ENCODE data around the gene NPSR1. TPM values are rescaled to one million over a fixed set of nuclear protein-coding genes. Genes with fewer than 3 reads are reported as not detected.

Gene NPSR1
- total RNA-seq, 4 donors from 2014 or later: not detected

GRCh38 chr7:34748728-34749089, 90.7 kb downstream of the NPSR1 start:
- TF ChIP-seq POLR2A (IDR thresholded peaks at IDR 0.05) (no peak), CTCF (IDR thresholded peaks at IDR 0.05 in 4 of 5, conservative IDR thresholded peaks at IDR 0.05 in 1 of 5) (no peak)
- no peak for ATAC-seq
- H3K4me3 ChIP-seq: no peak overlapping the region
- no peaks in the 10 kb centered on the region for H3K27me3 ChIP-seq
- peak overlapping the region in 2 of 4 donors; percentile 3 to 37 for H3K27ac ChIP-seq
- in situ Hi-C loops (cut with MboI; ENCODE audit: low sequenced_read_pairs in 4 of 4) (no loop called here), intact Hi-C loops (cut with DNase I; ENCODE audit: low total_unique reads) (no loop called here)
- H3K9me3 ChIP-seq: no peaks in the 10 kb centered on the region
- H3K36me3 ChIP-seq: no peaks in the 10 kb centered on the region
- DNase-seq: no peak
- H3K4me1 ChIP-seq: no peaks in the 10 kb centered on the region

GRCh38 chr7:34749446-34749845, 91.4 kb downstream of the NPSR1 start:
- Histone ChIP-seq H3K27ac (no peak overlapping the region), H3K4me1 (no peaks in the 10 kb centered on the region), H3K9me3 (no peaks in the 10 kb centered on the region), H3K36me3 (no peaks in the 10 kb centered on the region), H3K4me3 (no peak overlapping the region), H3K27me3 (no peaks in the 10 kb centered on the region)
- ATAC-seq (no peak), DNase-seq (no peak)
- in situ Hi-C loops (cut with MboI; ENCODE audit: low sequenced_read_pairs in 4 of 4): no loop called here
- TF ChIP-seq CTCF (IDR thresholded peaks at IDR 0.05 in 4 of 5, conservative IDR thresholded peaks at IDR 0.05 in 1 of 5) (no peak), POLR2A (IDR thresholded peaks at IDR 0.05) (no peak)
- intact Hi-C loops (cut with DNase I; ENCODE audit: low total_unique reads): no loop called here

GRCh38 chr7:34750209-34750608, 92.2 kb downstream of the NPSR1 start:
- intact Hi-C loops (cut with DNase I; ENCODE audit: low total_unique reads) (no loop called here), in situ Hi-C loops (cut with MboI; ENCODE audit: low sequenced_read_pairs in 4 of 4) (no loop called here)
- no peaks in the 10 kb centered on the region for H3K27me3 ChIP-seq
- no peaks in the 10 kb centered on the region for H3K9me3 ChIP-seq
- H3K4me3 ChIP-seq: no peak overlapping the region
- H3K36me3 ChIP-seq: no peaks in the 10 kb centered on the region
- ATAC-seq (no peak), DNase-seq (no peak)
- H3K4me1 ChIP-seq: no peaks in the 10 kb centered on the region
- TF ChIP-seq POLR2A (IDR thresholded peaks at IDR 0.05): no peak
- no peak for TF ChIP-seq CTCF (IDR thresholded peaks at IDR 0.05 in 4 of 5, conservative IDR thresholded peaks at IDR 0.05 in 1 of 5)
- no peak overlapping the region for H3K27ac ChIP-seq

GRCh38 chr7:34750636-34751035, 92.6 kb downstream of the NPSR1 start:
- Histone ChIP-seq H3K27ac (no peak overlapping the region), H3K4me1 (no peaks in the 10 kb centered on the region), H3K4me3 (no peak overlapping the region), H3K36me3 (no peaks in the 10 kb centered on the region), H3K27me3 (no peaks in the 10 kb centered on the region), H3K9me3 (no peaks in the 10 kb centered on the region)
- no peak for ATAC-seq
- DNase-seq: no peak
- intact Hi-C loops (cut with DNase I; ENCODE audit: low total_unique reads): no loop called here
- in situ Hi-C loops (cut with MboI; ENCODE audit: low sequenced_read_pairs in 4 of 4): no loop called here
- TF ChIP-seq POLR2A (IDR thresholded peaks at IDR 0.05): no peak
- no peak for TF ChIP-seq CTCF (IDR thresholded peaks at IDR 0.05 in 4 of 5, conservative IDR thresholded peaks at IDR 0.05 in 1 of 5)
